Measurements from ENCODE around the gene NKD1. TPM values are rescaled to one million over a fixed set of nuclear protein-coding genes. Genes with fewer than 3 reads are reported as not detected.

NKD1 gene
- total RNA-seq, 2 donors from 2014 or later, result 2.3 TPM

- Histone ChIP-seq H3K4me1 (no peaks in the 10 kb centered on the region), H3K9ac (ENCODE audit: low read depth in 2 of 2, low read length in 2 of 2) (no peak overlapping the region), H3K27me3 (no peaks in the 10 kb centered on the region), H3K4me3 (no peak overlapping the region), H3K36me3 (no peaks in the 10 kb centered on the region), H3K9me3 (no peaks in the 10 kb centered on the region), H3K27ac (no peak overlapping the region)
- TF ChIP-seq CTCF (IDR thresholded peaks at IDR 0.05), result no peak
- no peak for DNase-seq
- intact Hi-C loops (cut with DNase I), result no loop called here
Measured at GRCh38 chr16:50638816-50639670, 90.8 kb downstream of the NKD1 start.

GRCh38 chr16:50640391-50640790 lies 92.2 kb downstream of the NKD1 start:
- no peak overlapping the region for H3K4me3 ChIP-seq
- no peaks in the 10 kb centered on the region for H3K36me3 ChIP-seq
- H3K4me1 ChIP-seq, result no peaks in the 10 kb centered on the region
- intact Hi-C loops (cut with DNase I), result no loop called here
- DNase-seq, result no peak
- H3K9ac ChIP-seq (ENCODE audit: low read depth in 2 of 2, low read length in 2 of 2), result no peak overlapping the region
- no peak overlapping the region for H3K27ac ChIP-seq
- no peak for TF ChIP-seq CTCF (IDR thresholded peaks at IDR 0.05)
- no peaks in the 10 kb centered on the region for H3K27me3 ChIP-seq
- H3K9me3 ChIP-seq, result no peaks in the 10 kb centered on the region

GRCh38 chr16:50640919-50641817 lies 93.0 kb downstream of the NKD1 start:
- no peaks in the 10 kb centered on the region for H3K4me1 ChIP-seq
- H3K9ac ChIP-seq (ENCODE audit: low read depth in 2 of 2, low read length in 2 of 2), result no peak overlapping the region
- H3K4me3 ChIP-seq, result no peak overlapping the region
- H3K36me3 ChIP-seq, result no peaks in the 10 kb centered on the region
- intact Hi-C loops (cut with DNase I), result no loop called here
- no peak for TF ChIP-seq CTCF (IDR thresholded peaks at IDR 0.05)
- DNase-seq, result no peak
- H3K27ac ChIP-seq, result no peak overlapping the region
- no peaks in the 10 kb centered on the region for H3K9me3 ChIP-seq
- H3K27me3 ChIP-seq, result no peaks in the 10 kb centered on the region

- Histone ChIP-seq H3K4me1 (no peaks in the 10 kb centered on the region), H3K27me3 (no peaks in the 10 kb centered on the region), H3K36me3 (no peaks in the 10 kb centered on the region), H3K27ac (no peak overlapping the region), H3K9ac (ENCODE audit: low read depth in 2 of 2, low read length in 2 of 2) (no peak overlapping the region), H3K4me3 (no peak overlapping the region), H3K9me3 (no peaks in the 10 kb centered on the region)
- DNase-seq, result no peak
- intact Hi-C loops (cut with DNase I), result no loop called here
- TF ChIP-seq CTCF (IDR thresholded peaks at IDR 0.05), result no peak
Measured at GRCh38 chr16:50641818-50642187, 93.6 kb downstream of the NKD1 start.

GRCh38 chr16:50642349-50642748 lies 94.2 kb downstream of the NKD1 start:
- intact Hi-C loops (cut with DNase I), result no loop called here
- no peak for TF ChIP-seq CTCF (IDR thresholded peaks at IDR 0.05)
- H3K4me3 ChIP-seq, result no peak overlapping the region
- H3K4me1 ChIP-seq, result no peaks in the 10 kb centered on the region
- DNase-seq, result no peak
- no peak overlapping the region for H3K9ac ChIP-seq (ENCODE audit: low read depth in 2 of 2, low read length in 2 of 2)
- H3K9me3 ChIP-seq, result no peaks in the 10 kb centered on the region
- no peaks in the 10 kb centered on the region for H3K36me3 ChIP-seq
- no peak overlapping the region for H3K27ac ChIP-seq
- no peaks in the 10 kb centered on the region for H3K27me3 ChIP-seq

Data from colonic mucosa (tissue), 4 donors.